HG03060 (cell line): ENCODE data around the gene STAB2.

ENCODE experiments used
- ATAC-seq: cut with Tn5 transposase; IDR thresholded peaks from one replicate; pipeline ENCODE4 v1.9.1; 2021; ENCODE audit warnings: low read depth, moderate number of reproducible peaks; ENCODE audit not compliant: unreplicated experiment

Gene STAB2

DNA sequence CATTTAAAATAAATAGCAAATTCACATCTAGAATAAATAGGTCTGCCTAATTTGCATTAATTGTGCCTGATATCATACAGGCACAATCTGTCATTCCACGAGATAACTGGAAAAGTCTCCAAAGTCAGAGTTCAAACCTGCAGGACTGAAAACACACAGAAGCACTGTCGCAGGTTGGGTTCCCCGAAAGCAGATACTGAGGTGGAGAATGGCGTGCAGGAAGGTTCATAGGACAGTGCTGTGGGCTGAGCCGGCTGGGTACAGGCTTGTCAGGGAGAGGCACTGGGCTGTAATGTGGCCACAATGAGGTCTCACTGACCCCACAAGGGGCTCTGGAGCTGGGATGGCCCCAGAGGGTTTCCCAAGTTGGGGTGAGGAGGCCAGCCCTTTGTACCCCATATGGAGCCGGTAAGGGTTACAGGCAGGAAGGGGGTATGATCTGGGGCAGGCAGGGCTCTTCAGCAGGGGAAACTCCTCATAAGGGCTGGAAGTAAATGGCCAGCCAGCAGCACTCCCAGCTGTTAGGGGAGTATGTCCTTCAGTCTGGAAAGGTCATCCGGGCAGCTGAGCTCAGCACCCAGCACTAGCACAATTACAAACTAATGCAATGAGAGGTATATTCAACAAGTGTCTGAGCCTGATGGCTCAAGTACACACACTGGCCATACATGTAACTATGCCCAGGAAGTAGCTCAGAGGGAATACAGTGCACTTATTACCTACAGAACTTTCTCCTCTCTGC, 185.5 kb downstream of the STAB2 start:
- no peak for ATAC-seq

DNA sequence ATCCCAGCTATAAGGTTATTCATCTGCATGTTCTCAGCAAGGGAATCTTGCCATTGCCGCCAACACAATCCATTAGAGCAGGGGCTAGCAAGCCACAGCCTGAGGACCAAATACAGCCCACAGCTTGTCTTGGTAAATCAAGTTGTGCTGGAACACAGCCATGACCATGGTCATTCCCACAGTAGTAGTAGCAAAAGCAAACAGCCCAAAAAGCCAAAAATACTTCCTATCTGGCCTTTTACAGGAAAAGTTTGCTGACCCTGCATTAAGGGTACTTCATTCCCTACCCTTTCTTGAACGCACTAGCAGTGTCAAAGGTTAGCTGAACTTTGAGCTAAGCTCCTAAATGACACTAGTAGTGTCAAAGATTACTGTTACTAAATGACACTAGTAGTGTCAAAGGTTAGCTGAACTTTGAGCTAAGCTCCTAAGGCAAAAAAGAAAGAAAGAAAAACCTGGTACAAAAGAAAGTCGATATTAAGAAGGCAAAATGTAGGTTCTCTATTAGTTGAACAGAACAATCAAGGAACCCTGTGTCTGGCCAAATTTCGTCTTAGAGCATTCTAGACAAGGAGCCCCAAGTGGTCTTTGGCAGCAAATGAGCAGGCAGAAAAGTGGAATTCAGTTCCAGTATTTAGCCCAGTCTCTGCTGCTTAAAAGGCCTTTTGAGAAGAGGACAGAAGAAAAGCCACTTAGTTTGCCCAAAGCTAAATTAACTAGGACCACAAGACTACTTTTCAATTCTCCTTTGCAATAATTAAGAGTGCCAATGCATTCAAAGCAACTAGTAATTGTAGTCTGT, 186.2 kb downstream of the STAB2 start:
- ATAC-seq: no peak

DNA sequence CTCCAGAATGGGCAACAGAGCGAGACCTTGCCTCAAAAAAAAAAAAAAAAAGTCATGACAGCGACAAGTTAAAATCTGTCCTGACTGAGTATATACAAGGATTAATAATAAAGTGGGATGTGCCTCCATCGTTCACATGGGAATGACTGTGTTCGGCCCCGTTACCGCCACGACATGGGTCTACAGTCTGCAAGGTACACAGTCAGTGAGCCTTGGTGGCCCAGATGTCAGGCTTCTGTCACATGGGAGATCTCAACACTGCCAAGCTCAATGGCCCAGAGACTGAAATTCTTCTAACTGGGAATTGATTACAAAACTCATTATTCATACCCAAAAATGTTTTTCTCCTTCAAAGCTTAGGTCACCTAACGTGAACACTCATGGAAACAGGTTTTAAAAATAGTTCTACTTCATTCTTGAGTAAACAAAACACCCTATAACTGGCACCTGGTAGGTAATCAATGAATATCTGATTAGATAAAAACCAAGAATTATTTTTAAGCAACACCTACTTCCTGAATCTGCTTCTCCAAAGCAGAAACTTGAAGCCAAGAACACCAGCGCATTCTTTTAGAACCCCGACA, 188.0 kb downstream of the STAB2 start:
- no peak for ATAC-seq

- ATAC-seq: no peak
Observed at GRCh38 chr12:103778781-103779180, 191.7 kb downstream of the STAB2 start.

GRCh38 chr12:103779410-103780092, 192.5 kb downstream of the STAB2 start:
- ATAC-seq: no peak

DNA sequence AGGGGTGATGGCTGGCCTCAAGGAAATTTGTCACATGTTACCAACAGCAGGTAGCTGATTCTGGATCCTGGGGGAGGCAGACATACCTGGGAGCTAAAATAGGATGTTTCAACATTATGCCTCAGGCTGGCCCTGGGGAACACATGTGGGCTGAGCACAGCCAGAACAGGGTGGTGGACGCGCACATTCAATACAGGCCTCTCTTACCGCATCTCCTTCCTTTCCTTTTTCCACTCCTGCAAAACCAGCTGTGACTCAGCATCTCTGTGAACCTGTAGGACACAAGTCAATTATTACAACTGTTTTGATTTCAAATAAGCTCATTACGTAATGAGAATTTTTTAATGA, 193.0 kb downstream of the STAB2 start:
- no peak for ATAC-seq

DNA sequence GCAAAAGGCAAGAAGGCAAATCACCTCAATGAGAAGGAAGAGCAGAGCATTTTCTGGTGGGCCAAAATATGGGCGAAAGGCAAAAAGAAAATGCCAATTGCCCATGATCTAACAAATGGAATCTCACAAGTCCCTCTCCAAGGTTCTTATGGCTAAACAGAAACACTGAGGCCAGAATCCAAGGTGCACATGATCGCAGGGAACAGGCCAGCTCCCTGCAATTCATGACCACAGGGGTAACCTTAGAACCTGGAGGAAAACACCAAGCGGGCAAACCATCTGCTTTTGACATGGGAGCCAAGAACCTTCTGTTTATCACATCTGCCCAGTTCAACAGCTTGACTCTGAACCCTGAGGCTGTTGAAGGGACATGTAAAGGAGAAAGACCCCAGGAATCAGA, 193.9 kb downstream of the STAB2 start:
- no peak for ATAC-seq

DNA sequence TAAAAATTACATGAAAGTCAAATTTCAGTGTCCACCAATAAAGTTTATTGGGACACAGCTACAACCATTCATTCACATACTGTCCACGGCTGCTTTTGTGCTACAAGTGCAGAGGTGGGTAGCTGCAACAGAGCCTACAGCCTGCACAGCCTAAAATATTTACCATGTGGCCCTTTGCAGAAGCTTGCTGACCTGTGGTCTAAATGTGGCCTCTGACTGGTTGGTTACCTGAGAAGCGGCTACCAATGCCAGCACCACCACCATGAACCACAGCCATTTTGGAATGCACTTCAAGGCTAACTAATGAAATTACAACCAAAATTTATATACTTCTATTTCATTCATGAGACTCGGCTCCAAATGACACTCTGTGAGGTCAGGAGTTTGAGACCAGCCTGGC, 195.3 kb downstream of the STAB2 start:
- ATAC-seq: no peak

DNA sequence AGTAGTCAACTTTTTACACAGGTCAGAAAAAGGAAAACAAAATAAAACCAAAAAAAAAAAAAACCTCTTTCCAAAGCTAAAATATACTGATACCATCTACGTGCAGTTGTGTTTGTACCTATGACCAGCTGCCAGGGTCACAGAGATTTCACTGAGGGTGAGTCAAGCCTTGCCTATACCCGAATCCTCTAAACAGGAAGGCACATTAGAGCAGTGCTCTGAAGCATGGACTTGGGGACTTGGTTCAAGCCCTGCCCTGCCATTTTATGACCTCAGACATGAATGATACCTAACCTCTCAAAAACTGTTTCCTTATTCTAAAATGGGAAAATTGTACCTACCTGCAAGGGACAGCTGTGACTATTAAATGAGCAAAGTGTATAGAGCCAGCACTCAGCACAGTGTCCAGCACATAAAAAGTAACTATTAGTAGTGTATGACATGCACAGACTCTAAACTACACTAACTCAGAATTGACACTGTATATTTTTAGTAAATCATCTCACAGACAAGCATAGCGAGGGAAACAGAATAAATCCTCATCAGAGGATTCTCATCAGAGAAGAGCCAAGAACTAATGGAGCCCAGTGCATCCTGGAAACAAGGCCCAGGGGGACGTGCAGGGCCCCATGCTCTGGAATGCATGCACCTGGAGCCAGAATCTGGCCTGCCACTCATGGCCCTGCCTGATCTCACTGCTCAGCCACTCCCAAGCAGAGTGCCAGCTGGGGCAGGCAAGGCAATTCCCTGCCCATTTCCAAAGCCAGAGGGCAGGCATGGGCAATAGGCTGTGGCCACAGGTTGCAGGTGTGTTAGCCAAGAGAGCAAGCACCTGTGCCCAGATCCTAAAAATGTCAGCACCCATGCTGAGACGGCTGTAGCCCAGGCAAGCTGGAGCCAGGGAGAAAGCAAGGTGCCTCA, 196.9 kb downstream of the STAB2 start:
- ATAC-seq: no peak

DNA sequence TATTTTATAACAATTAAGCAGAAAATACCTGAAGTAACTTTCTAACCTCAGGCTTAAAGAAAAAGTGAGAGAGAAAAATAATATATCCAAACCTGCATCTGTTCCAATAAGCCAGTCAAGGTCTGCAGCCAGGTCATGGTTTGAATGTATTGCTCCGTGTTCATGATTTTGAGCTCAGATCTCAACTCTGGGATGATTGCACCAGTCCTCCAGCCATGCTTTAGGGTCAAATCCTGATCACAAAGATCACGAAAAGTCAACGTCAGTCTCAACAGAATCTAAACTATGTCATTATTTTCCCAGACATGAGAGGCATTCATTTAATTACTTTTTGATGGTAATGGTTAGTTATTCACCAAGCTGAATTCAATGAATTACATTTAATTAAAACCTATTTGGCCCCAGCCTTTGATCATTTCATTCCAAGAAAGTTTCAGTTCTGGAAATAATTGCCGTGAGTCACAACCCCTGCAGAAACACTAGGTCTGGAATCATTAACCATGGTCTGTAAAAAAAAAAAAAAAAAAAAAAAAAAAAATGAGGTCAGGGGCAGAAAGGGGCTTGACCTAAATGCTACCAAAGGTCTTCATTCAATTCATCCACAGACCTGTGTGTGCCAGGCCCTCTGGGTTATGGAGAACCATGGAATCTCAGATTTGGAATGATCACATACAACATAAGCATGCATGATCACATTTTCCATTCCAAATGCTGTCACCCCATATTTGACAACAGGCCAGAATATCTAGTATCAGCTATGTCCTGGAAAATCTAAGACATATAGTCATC, 198.4 kb downstream of the STAB2 start:
- no peak for ATAC-seq

DNA sequence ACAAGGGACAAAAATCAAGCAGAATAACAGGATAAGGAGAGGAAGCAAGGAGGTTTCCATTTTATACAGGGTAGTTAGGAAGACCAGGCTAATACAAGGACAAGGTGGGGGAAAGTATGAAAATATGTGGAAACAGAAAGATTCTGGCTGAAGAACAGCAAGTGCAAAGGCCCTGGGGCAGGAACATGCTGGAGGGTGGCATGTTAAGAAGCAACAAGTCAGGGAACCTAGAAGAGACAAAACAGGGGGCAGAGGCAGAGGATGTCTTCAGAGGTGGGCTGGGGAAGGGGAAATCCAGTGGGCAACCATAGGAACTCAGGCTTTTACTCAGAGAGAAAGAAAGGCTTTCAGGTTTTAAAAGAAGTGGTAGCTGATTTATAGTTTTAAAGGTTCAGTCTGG, 199.1 kb downstream of the STAB2 start:
- no peak for ATAC-seq

DNA sequence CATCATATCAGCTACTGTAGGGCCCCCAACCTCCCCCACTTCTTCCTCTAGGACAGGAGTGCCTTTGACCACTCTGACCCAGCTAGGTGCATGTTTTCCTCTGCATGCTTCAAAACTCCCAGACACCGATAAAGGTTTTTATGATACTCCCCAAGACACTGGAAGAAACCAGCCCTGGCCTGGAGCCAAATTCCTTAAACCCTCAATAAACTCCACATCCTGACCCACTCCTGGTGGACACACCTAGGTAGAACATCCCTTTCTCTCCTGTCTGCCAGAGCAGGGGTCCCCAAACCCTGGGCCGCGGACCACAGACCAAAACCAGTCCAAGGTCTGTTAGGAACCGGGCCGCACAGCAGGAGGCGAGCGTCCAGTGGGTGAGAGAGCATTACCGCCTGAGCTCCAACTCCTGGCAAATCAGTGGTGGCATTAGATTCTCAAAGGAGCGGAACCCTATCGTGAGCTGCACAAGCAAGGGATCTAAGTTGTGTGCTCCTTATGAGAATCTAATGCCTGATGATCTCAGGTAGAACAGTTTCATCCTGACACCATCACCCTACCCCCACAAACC, 204.4 kb downstream of the STAB2 start:
- no peak for ATAC-seq

GRCh38 chr12:103793046-103793445, 206.0 kb downstream of the STAB2 start:
- ATAC-seq: no peak

DNA sequence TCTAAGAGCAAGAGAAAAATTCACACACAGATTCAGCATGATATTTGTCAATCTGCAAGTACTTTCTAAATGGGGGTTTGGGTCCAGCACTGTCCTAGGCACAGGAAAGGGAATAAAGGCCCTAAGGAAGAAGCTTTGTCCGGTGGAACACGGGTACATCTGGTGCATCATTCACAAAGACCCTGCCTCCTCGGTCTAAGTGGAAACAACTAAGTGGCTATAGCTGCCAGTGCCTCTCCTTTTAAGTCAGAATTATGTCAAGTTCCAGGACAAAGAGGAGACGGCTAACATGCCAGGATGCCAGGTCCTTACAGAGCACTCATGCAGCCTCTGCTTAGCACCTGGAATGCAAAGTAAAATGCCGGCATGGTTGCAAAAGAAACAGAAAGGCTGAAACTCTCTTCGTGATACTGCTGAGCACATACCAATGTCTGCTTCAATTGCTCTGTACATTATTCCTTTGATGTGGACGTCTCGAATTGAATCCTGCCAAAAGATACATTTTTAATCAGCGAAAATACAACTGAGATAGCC, 206.5 kb downstream of the STAB2 start:
- no peak for ATAC-seq

DNA sequence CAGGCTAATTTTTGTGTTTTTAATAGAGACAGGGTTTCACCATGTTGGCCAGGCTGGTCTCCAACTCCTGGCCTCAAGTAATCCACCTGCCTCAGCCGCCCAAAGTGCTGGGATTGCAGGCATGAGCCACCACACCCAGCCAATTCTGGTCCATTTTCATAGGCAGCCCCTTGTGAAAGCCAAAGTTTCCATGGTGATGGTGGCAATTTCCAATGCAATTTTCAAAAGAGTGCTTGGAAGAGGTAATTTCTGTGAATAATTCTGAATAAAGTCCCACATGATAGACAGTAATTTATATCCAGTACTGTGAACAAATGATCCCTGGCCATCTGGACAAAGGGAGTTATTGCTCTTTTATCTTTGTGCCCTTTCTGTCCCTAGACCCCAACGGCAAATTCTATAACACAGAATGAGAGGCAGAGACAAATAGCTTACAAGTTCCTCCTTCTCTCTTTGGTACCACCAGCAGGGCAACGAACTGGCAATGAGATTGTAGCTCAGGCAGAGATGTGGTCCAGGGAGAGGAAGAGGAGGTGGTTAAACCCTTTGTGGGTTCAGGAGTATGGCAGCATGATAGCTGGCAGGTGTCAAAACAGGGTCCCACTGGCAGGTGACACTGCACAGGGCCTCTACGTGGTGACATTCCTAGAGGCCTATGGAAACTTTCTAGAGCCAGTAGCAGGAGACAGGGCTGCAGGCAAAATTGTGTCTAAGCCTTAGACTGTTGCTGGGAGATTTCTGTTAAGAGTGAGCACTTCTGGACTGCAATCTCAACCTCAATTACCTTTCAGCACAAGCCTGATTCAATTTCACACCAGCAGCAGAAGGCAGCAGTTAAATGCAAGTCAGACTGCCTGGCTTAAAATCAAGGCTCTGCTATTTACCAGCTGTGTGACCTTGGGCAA, 207.5 kb downstream of the STAB2 start:
- no peak for ATAC-seq

DNA sequence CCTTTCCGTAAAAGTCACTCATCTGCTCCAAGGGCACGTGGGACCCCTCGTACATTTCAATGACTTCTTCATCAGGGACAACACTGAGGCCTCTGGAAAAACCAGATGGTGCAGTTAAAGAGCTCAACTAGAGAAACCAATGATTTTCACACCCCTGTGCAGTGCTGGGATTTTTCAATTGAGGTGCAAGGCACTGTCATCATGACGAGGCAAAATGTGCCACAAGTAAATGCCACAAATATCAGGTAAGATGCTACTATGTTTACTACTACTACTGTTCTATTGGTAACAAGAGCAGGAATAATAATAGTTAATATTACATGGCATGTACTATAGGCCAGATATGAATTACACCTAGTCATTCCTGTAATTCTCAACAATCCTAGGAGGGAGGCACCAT, 211.5 kb downstream of the STAB2 start:
- no peak for ATAC-seq

DNA sequence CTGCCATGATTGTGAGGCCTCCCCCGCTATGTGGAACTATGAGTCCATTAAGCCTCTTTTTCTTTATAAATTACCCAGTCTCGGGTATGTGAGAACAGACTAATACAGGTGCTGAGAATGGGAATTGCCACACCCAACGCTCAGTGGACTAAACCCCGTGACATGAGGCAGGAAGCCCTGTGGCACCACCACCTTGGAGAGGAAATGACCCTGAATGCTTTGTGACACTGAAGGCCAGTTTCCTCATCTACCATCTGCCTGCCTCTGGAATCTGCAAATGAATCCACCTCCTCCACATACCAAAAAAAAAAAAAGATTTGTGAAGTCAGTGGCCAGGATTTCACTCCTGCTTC, 212.4 kb downstream of the STAB2 start:
- no peak for ATAC-seq
